A549 treated with AZD2906 at 1 μM for 4 hours (cell line): ENCODE data around the gene STPG3. TPM values are rescaled to one million over a fixed set of nuclear protein-coding genes. Genes with fewer than 3 reads are reported as not detected.

Experiments
- total RNA-seq: library from RNA; stranded (reverse); fragments of 200-300 nt; extraction: Qiagen RNA extraction; gene quantifications from 5 replicates; pipeline ENCODE4 v1.2.3, GENCODE V29; 2022

The STPG3 gene
- total RNA-seq = not detected in 5 replicates

DNA sequence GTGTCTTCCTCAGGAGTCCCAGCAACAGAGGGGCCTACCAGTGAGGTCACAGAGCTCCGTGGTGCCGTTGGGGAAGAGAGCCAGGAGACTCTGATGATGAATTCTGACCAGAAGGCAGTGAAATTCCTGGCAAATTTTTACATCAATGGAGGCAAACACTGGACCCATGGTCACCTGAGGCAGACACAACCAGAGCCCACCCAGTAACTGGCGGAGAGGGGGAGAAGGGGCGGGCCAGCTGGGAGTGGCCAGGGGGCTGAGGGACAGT lies at the start of gene STPG3:
Gene STPG3, plus strand, starts transcription at position 93 of the 268 bp plus-strand sequence. Its CDS starts 1 bp downstream, at position 94.

GRCh38 chr9:137205126-137206069 lies 45.7 kb upstream of the STPG3 start, which contains the start of the genes NDOR1 and TMEM203:
Gene NDOR1, plus strand, starts transcription at chr9:137205700. Its CDS starts 78 bp downstream, at chr9:137205778.
Gene TMEM203, minus strand, starts transcription at chr9:137205648. Its CDS starts 234 bp downstream, at chr9:137205414.

DNA sequence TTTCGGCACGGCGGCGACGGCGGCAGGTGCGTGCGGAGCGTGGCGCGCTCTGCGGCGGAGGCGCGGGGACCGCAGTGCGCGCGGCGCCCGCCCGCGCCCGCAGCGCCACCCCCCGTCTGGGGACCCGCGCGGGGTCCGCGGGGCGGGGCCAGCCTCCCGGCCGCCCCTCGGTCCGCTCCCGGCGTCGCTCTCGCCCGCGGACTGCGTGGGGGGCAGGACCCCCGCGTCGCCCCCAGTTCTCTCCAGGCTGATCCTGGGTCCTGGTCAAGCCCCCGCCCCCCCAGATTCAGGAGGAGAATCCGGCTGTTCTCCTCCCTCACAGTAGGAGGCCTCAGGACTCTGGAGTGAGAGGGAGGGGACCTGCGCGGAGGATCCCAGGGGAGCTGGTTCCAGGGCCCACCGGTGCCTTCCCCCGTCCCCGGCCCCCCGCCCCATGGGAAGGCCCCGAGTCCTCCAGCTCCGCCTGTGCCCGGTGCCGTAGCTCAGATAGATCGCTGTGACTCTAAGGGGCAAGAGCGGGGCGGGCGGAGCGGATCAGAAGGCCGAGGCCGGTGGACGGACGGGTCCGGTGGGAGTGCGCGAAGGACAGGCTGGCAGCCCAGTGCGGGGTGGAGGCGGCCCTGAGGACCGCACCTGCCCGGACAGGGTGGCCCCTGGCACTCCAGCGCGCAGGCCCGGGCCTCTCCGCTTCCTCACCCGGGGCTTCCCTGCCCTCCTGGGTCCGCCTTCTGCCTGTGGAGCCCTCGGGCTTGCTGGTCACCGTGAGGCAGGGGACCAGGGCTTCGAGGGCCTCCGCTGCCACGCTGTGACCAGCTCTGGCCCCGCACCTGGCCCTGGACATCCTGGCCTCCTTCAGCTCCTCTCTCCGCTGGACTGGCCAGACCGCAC lies 28.7 kb upstream of the STPG3 start, which contains the start of gene RNF208:
Gene RNF208, minus strand, starts transcription at position 51 of the 888 bp plus-strand sequence. CDS start 1,028 bp downstream, outside the sequence.

DNA sequence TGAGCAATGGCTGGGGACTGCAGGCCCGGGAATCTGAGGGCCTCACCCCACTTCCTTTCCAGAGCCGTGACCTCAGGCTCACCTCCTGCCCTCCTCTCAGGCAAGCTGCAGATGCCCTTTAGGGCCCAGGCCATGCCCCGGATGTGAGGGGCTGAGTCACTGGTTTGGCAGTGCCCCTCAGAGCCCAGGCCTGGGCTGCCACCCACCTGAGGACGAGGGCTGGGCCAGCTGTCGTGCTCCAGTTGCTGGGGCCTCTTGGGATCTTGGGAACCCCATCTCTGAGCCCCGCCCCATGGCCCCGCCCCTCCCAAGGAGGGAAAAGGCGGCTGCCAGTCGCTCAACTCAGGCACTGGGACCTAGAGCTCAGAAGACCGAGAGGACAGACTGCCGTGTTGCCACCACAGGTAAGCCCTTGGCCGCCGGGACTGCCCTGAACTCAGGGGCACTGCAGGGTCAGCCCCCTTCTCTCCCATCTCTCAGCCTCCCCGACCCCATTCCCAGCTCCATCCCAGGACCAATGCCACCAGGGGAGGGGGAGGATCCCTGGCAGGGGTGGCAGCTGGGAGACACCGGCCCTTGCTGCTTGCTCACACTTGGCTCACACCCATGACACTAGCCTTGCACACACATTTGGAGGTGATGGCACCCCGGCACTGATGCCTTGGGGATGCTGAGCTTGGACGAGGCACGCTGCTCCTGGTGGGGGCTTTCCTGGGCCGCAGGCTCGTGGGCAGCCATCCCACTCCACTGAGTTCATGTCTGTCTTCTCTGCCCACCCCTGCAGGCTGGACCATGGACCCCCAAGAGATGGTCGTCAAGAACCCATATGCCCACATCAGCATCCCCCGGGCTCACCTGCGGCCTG lies 26.0 kb upstream of the STPG3 start, which contains the start of gene CYSRT1:
Gene CYSRT1, plus strand, starts transcription at position 345 of the 865 bp plus-strand sequence. Its CDS starts 448 bp downstream, at position 793.

DNA sequence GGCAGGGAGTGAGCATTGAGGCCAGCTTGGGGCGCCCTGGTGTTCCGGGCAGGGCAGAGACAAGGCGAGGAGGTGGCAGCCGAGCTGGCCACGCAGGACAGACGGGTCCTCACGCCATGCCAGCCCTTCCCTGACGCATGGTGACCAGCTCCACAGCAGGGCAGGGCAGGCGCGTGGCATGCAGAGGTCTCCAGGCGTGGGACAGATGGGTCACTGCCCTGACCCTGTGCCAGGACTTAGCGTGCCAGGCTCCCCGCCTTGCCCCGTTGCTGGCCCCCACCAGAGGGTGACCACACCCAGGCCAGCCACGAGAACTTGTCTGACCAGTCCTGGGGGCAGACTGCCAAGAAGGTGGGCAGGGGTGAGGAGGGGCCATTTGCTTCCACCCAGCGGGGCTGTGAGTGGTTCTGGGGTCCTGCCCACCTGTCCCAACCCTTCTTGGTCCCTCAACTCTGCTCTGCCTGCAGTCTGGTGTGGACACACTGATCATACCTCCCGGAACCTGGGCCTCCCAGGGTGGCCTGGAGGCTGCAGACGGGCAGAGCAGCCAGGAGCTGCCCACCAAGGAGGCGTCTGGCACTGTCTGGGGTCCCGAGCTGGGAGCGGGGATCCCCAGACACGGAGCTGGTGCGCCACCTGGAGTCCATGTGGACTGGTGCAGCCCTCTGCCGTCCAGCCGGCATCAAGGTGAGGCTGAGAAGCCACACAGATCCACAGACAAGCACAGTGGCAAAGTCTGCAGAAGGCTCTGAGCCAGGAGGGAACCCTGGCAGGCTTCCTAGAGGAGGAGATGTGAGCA lies 23.8 kb upstream of the STPG3 start, which contains the start of gene RNF224:
Gene RNF224, plus strand, starts transcription at position 449 of the 799 bp plus-strand sequence. CDS start 834 bp downstream, outside the sequence.

GRCh38 chr9:137230705-137231371 lies 20.2 kb upstream of the STPG3 start, which contains the start of gene SLC34A3:
Gene SLC34A3, plus strand, starts transcription at chr9:137230901. Its CDS starts 802 bp downstream, at chr9:137231703.

DNA sequence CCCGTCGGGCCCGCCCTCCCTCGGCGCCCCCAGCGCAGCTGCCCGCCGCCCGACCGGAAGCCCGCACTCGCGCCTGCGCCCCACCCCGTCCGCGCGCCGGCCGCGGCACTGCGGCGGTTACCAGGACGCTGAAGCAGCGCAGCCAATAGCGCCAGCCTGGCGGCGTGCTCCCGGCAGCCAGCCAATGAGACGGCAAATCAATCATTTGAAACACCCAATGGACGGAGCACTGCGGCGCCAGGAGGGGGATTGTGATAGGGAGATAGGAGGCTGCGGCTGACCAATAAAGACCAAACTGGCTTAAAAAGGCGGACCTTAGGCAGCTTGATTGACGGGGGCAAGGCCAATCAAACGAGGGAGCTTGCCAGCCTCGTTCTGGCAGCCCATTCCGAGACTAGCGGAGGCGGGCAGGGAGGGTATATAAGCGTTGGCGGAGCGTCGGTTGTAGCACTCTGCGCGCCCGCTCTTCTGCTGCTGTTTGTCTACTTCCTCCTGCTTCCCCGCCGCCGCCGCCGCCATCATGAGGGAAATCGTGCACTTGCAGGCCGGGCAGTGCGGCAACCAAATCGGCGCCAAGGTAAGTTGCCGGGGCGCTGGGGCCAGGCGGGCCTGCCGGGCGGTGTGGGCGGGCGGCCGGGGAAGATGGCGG lies 10.1 kb upstream of the STPG3 start, which contains the start of gene TUBB4B:
Gene TUBB4B, plus strand, starts transcription at position 447 of the 649 bp plus-strand sequence. Its CDS starts 74 bp downstream, at position 521.

GRCh38 chr9:137254624-137255447 lies 3.8 kb downstream of the STPG3 start, which contains the start of gene NELFB:
Gene NELFB, plus strand, starts transcription at chr9:137255327.

GRCh38 chr9:137277329-137278041 lies 26.4 kb downstream of the STPG3 start, which contains the start of gene TOR4A:
Gene TOR4A, plus strand, starts transcription at chr9:137277726. Its CDS starts 964 bp downstream, at chr9:137278690.

GRCh38 chr9:137302118-137302448 lies 51.0 kb downstream of the STPG3 start, which contains the start of gene NRARP:
Gene NRARP, minus strand, starts transcription at chr9:137302271. Its CDS starts 343 bp downstream, at chr9:137301928.

Other genes with a start within 250 kb of the STPG3 start
- gene ABCA2, start 223.0 kb upstream of the STPG3 start, total RNA-seq = 19.1 to 28.9 TPM (median 24.6 TPM) in 5 replicates
- gene FUT7, start 219.2 kb upstream of the STPG3 start, total RNA-seq = 0.06 to 0.07 TPM (median 0.06 TPM) in 4 of 5 replicates, not detected in the other
- gene NPDC1, start 205.1 kb upstream of the STPG3 start, total RNA-seq = 37.5 to 92.6 TPM (median 80.3 TPM) in 5 replicates
- 2.9 to 6.2 TPM (median 5.7 TPM) in 5 replicates for gene ENTPD2, start 197.2 kb upstream of the STPG3 start, total RNA-seq
- gene SAPCD2, start 180.7 kb upstream of the STPG3 start, total RNA-seq = 14.8 to 26.1 TPM (median 23.7 TPM) in 5 replicates
- gene UAP1L1, start 173.8 kb upstream of the STPG3 start, total RNA-seq = 8.9 to 14.8 TPM (median 10.9 TPM) in 5 replicates
- gene MAN1B1, start 164.3 kb upstream of the STPG3 start, total RNA-seq = 44.5 to 54.0 TPM (median 52.2 TPM) in 5 replicates
- 66.9 to 123 TPM (median 112 TPM) in 5 replicates for gene DPP7, start 136.6 kb upstream of the STPG3 start, total RNA-seq
- gene GRIN1, start 112.1 kb upstream of the STPG3 start, total RNA-seq = 0.11 to 0.91 TPM (median 0.63 TPM) in 5 replicates
- gene LRRC26, start 81.2 kb upstream of the STPG3 start, total RNA-seq = 0.39 to 1.9 TPM (median 1.2 TPM) in 5 replicates
- gene TMEM210, start 79.2 kb upstream of the STPG3 start, total RNA-seq = not detected in 5 replicates
- gene ANAPC2, start 62.7 kb upstream of the STPG3 start, total RNA-seq = 21.8 to 36.5 TPM (median 33.4 TPM) in 5 replicates
- 98.0 to 157 TPM (median 144 TPM) in 5 replicates for gene SSNA1, start 62.6 kb upstream of the STPG3 start, total RNA-seq
- 8.2 to 12.3 TPM (median 11.7 TPM) in 5 replicates for gene TPRN, start 50.5 kb upstream of the STPG3 start, total RNA-seq
- 35.4 to 47.2 TPM (median 45.3 TPM) in 5 replicates for gene TMEM203, start 45.6 kb upstream of the STPG3 start, total RNA-seq
- gene NDOR1, start 45.6 kb upstream of the STPG3 start, total RNA-seq = 11.5 to 17.4 TPM (median 15.7 TPM) in 5 replicates
- 0.91 to 2.8 TPM (median 2.1 TPM) in 5 replicates for gene RNF208, start 29.0 kb upstream of the STPG3 start, total RNA-seq
- gene CYSRT1, start 26.1 kb upstream of the STPG3 start, total RNA-seq = 3.0 to 5.0 TPM (median 5.0 TPM) in 5 replicates
- 0.12 to 0.38 TPM (median 0.25 TPM) in 5 replicates for gene RNF224, start 23.8 kb upstream of the STPG3 start, total RNA-seq
- 0.03 to 0.15 TPM (median 0.10 TPM) in 4 of 5 replicates, not detected in the other for gene SLC34A3, start 20.4 kb upstream of the STPG3 start, total RNA-seq
- 633 to 818 TPM (median 765 TPM) in 5 replicates for gene TUBB4B, start 10.0 kb upstream of the STPG3 start, total RNA-seq
- gene NELFB, start 4.0 kb downstream of the STPG3 start, total RNA-seq = 46.9 to 62.8 TPM (median 58.2 TPM) in 5 replicates
- 18.3 to 26.4 TPM (median 25.4 TPM) in 5 replicates for gene TOR4A, start 26.4 kb downstream of the STPG3 start, total RNA-seq
- gene NRARP, start 51.0 kb downstream of the STPG3 start, total RNA-seq = 2.1 to 4.1 TPM (median 3.6 TPM) in 5 replicates
- 4.8 to 6.5 TPM (median 5.7 TPM) in 5 replicates for gene EXD3, start 171.9 kb downstream of the STPG3 start, total RNA-seq
- 0.71 to 1.8 TPM (median 1.6 TPM) in 5 replicates for gene NOXA1, start 172.1 kb downstream of the STPG3 start, total RNA-seq
- gene ENTPD8, start 190.1 kb downstream of the STPG3 start, total RNA-seq = 0.07 to 0.24 TPM (median 0.19 TPM) in 5 replicates
- gene NSMF, start 208.0 kb downstream of the STPG3 start, total RNA-seq = 31.6 to 45.3 TPM (median 40.2 TPM) in 5 replicates